ENCODE data around the gene LAMTOR1.

DNA sequence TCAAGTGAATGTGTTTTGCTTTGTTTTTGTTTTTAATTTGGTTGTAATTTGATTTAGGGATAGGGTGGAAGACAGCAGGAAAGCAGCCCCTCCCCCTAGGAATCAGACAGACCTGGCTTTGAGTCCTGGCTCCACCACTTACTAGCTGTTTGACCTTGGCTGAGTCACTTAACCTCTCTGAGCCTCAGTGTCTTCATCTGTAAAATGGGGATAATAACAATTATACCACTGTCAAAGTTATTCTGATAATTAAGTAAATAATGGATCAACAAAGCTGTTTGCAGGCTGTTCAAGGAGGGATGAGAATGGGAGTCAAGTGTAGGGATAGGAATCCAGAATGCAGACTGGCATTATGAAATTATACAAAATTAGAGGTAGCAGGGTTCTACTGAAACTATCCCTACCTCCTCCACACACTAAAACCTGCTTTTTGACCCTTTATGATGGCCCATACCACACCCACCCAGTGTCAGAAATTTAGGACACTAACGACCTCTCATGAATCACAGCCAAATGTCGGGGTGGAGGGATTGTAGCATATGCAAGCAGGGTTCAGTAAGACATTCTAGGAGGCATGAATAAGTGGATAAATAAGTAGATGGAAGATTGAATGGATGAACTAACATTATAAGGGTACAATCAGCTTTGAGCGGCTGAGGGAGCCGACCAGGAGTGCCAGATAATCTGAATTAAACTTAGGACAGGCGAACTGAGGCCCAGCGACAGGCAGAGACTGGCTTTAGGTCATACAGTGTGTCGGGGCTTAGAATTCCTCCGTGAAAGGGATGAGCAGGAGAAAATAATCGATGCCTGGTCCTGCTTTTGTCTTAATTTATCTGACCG lies 8.4 kb upstream of the LAMTOR1 start:
- TF ChIP-seq, protein P1, sequence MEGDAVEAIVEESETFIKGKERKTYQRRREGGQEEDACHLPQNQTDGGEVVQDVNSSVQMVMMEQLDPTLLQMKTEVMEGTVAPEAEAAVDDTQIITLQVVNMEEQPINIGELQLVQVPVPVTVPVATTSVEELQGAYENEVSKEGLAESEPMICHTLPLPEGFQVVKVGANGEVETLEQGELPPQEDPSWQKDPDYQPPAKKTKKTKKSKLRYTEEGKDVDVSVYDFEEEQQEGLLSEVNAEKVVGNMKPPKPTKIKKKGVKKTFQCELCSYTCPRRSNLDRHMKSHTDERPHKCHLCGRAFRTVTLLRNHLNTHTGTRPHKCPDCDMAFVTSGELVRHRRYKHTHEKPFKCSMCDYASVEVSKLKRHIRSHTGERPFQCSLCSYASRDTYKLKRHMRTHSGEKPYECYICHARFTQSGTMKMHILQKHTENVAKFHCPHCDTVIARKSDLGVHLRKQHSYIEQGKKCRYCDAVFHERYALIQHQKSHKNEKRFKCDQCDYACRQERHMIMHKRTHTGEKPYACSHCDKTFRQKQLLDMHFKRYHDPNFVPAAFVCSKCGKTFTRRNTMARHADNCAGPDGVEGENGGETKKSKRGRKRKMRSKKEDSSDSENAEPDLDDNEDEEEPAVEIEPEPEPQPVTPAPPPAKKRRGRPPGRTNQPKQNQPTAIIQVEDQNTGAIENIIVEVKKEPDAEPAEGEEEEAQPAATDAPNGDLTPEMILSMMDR (IDR thresholded peaks at IDR 0.05; ENCODE audit: insufficient read depth, low read length, poor library complexity, severe bottlenecking), result no peak
- TF ChIP-seq EZH2phosphoT487 (conservative IDR thresholded peaks at IDR 0.05; ENCODE audit: low read length), result no peak

Data from SU-DHL-6 (cell line).